Activated naive CD8-positive, alpha-beta T cell treated with anti-CD3 and anti-CD28 coated beads, Interleukin-2, amount 50 U/mL, for 16 hours (primary cell): Measurements from ENCODE around the gene LRRIQ1.
"Not testable (repeated sequence)": the region's sequence is repeated elsewhere in the genome, so short reads cannot be mapped to it uniquely, and the experiment has no call there.

Source experiments
- DNase-seq: peaks from one replicate; pipeline ENCODE4 v3.0.0-alpha.2; 2020; ENCODE audit warnings: low read depth, low spot score

The LRRIQ1 gene, protein sequence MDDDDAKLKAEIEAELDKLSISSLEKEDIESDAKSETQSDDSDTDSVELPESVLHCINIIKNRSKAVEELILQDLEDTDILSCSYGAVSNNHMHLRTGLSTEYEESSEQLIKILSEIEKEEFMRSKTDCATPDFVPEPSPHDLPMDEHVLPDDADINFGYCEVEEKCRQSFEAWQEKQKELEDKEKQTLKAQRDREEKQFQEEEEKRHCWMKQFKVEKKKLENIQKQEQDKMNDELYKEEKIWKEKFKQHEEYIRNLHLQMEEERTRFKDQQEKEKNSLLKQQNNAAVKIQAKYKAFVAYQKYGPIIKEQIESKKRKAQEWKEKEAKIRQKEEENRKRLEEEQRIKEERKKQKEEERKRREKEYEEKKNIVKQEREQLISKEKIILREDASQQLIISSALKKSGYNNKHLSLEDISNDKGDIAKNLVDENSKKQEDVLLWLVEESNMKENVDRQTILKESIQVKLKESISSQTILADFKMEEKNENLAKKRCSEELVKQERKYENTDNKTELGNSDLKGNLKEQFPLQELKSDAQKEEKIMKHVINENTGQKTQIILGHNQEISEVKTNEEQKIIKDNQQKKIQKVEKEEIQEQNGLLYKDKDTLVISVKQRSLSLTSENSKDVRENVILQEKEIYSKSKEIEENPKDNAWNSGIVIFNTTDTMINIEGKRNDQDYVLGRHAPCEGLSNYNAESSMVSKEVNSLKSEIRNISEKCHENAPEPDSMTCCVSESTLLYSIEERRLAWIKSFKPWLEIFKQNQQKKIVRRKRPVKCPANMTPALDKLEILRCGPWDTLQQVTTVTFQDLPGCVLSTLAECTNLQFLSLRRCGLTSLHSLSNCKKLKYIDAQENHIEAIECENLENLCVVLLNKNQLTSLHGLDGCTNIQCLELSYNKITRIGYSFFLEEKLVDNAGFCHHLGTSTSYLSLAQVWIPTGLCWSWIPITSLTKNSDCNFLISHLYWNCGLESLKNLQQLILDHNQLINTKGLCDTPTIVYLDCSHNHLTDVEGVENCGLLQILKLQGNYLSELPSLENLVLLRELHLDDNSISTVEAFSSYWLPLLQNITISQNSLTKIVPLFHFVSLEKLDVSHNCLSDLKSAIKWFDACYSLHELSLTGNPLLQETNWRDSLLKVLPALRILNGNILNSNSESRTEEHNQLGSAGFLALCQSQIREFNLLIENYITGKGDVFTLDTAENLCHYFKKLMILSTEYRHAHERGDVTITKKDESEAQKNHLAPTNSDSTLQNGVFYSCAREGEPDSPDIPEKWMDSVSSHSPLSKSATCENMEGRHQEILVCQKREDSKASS (N-terminal part only)

DNA sequence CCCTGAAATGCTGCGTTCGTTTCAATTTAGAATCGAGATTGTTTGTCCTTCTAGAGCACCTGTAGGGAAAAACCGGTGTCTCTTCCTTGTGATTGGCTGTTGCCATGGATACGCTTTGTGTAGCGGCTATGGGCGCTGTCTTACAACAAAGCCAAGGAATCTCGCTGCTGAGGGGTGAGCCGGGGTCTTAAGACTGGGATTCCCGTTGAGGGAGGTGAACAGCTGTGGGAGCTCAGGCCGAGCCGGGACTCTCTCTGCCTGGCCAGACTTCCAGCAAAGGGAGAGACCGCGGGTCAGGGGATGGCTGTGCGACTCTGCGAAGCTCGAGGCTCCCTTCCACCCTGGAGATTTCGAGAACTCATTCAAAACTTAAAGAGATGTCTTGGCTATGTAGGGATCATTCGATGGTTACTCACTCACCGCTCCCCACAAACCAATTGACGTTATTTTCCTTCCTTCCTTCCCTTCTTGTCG is at the start of gene LRRIQ1, which contains the start of gene TSPAN19:
Gene LRRIQ1, plus strand, starts transcription at position 118 of the 474 bp plus-strand sequence. CDS start 1,826 bp downstream, outside the sequence.
Gene TSPAN19, minus strand, starts transcription at position 44 of the 474 bp plus-strand sequence. CDS start 6,331 bp downstream, outside the sequence.
- DNase-seq = no peak

GRCh38 chr12:84986586-84986985 is 49.6 kb upstream of the LRRIQ1 start:
- DNase-seq = no peak

DNA sequence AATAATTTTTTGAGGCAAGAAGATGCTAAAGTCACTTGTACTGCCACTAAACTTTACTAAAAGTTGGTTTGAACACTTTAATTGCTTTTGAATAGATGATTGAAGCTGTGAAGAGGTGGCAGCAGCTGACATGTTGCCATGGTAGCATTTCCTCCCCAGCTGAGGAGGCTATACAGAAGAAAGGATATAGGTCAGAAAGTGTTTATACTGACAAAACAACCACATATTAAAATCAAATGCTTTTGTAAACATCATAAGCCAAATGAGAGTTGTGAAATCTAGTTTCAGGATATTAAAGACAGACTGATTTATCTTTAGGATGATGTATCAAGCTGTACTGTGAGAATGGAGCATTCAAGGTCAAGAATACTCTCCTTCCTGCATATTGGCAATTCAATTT is 41.7 kb upstream of the LRRIQ1 start:
- no peak for DNase-seq

- no peak for DNase-seq
Observed at GRCh38 chr12:84995641-84996040, 40.5 kb upstream of the LRRIQ1 start.

- no peak for DNase-seq
Observed at GRCh38 chr12:84996759-84997158, 39.4 kb upstream of the LRRIQ1 start.

DNA sequence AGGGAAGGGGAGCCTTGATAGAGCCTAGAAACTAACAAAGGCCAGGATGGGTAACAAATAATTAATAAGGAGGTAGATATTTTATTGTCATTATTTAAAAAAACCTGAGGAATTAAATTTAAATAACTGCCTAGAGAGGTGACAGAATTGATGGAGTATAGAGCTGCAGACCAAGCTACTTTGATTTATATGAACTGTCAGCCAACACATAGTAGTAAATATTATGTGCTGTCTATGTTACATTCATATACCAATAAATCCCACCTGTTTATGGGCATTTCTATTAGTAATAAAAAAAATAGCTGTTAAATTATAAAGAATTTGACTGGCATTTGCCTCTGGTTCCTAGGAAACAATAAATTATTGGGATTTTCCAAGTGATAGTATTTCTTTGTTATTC is 37.8 kb upstream of the LRRIQ1 start:
- no peak for DNase-seq

- no peak for DNase-seq
Observed at GRCh38 chr12:85000729-85001128, 35.4 kb upstream of the LRRIQ1 start.

GRCh38 chr12:85002778-85003296 is 33.3 kb upstream of the LRRIQ1 start:
- DNase-seq = no peak

GRCh38 chr12:85004204-85004603 is 31.9 kb upstream of the LRRIQ1 start:
- DNase-seq = no peak

DNA sequence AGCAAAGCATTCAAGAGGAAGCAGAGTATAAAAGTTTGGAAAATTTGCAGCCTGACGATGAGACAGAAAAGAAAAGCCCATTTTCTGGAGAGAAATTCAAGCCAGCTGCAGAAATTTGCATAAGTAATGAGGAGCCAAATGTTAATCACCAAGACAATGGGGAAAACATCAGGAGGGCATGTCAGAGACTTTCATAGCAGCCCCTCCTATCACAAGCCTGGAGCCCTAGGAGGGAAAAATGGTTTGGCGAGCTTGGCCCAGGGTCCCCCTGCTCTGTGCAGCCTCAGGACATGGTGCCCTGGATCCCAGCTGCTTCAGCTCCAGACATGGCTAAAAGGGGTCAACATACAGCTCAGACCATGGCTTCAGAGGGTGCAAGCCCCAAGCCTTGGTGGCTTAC is 31.1 kb upstream of the LRRIQ1 start:
- DNase-seq = not testable (repeated sequence)

DNA sequence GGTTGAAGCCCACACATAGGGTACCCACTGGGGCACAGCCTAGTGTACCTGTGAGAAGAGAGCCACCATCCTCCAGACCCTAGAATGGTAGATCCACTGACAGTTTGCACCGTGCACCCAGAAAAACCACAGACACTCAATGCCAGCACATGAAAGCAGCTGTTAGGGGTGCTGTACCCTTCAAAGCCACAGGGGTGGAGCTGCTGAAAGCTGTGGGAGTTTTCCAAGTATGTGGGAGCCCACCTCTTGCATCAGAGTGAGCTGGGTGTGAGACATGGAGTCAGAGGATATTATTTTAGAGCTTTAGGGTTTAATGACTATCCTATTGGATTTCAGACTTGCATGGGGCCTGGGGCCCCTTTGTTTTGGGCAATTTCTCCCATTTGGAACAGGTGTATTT is 30.5 kb upstream of the LRRIQ1 start:
- no peak for DNase-seq

DNA sequence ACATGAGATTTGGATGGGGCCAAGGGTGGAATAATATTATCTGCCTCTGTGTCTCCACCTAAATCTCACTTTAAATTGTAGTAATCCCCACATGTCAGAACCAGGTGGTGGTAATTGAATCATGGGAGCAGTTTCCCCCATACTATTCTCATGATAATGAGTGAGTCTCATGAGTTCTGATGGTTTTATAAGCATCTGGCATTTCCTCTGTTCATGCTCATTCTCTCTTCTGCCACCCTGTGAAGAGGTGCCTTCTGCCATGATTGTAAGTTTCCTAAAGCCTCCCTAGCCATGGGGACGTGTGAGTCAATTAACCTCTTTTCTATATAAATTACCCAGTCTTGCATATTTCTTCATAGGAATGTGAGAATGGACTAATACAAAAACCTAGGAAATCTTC is 29.9 kb upstream of the LRRIQ1 start:
- DNase-seq = no peak

DNA sequence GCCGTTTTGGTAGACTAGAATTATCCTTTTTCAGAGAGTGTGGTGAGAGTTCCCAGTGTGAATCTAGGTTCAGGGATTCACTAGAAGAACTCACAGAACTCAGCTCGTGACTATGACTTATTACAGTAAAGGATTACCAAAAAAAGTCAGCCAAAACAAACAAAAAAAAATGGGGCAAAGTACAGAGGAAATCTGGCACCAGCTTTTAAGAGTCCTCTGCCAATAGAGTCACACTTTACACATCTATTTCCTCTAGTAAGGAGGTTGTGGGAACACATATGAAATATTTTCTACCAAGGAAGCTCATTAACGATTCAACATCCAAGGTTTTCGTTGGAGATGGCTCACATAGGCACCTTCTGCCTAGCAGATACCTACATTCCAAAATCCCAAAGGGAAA is 28.3 kb upstream of the LRRIQ1 start:
- DNase-seq = no peak

GRCh38 chr12:85016413-85016812 is 19.7 kb upstream of the LRRIQ1 start:
- DNase-seq = no peak

- no peak for DNase-seq
Observed at GRCh38 chr12:85017133-85017532, 19.0 kb upstream of the LRRIQ1 start.

GRCh38 chr12:85017618-85018017 is 18.5 kb upstream of the LRRIQ1 start:
- no peak for DNase-seq

DNA sequence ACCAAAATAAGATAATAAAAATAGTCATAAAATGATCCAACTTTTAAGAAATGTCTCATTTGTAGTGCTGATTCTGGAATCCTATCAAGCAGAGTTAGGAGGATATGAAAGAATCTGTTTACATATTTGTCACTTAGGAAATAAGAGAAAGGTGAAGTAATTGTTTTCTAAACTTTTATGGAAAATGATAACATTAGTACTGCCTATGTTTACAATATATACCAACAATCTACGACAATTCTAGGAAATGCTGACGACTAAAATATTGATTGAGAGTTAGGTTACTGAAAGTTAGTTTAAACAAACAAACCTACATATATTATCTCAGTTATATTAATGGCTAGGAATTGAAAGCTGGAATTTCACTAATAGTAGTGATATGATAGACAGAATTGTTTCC is 18.1 kb upstream of the LRRIQ1 start:
- DNase-seq = no peak

- DNase-seq = no peak
Observed at GRCh38 chr12:85029456-85029855, 6.7 kb upstream of the LRRIQ1 start.

DNA sequence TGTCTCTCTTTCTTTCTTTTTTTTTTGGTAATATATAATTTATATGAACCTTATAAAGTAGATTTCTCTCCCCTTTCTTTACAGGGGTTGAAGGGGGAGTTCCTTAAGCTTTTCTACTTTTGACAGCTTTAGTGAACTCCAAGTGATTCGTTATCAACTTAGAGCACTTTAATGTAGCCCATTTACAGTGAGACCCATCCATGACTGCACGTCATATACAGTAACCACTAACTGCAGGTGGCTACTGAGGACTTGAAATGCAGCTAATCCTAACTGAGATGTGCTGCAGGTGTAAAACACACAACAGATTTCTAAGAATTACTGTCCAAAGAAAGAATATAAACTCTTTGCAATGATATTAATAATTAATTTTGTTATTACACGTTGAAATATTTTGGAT is 582 bp downstream of the LRRIQ1 start:
- DNase-seq = no peak

DNA sequence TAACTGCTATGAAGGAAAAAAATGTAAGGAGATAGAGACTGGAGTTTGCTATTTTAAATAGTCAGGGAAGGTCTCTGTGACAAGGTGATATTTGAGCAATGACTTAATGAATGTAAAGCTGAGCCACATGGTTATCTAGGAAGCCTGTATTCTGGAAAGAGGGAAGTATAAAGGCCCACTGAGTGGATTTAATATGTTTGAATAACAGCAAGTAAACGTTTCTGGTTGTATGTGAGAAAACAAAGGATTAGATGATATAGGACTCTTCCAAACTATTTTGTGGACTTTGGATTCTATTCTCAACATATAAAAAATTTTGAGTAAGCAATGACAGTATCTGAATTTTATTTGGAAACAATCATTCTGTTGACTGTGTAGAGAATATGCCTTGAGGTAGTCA is 5.2 kb downstream of the LRRIQ1 start:
- DNase-seq = no peak

- DNase-seq = no peak
Observed at GRCh38 chr12:85043829-85044228, 7.7 kb downstream of the LRRIQ1 start.
